HepG2 (cell line): ENCODE data around the gene CISD1. TPM values are rescaled to one million over a fixed set of nuclear protein-coding genes. Genes with fewer than 3 reads are reported as not detected.
A peak's percentile ranks its signal among the peaks of the same experiment; 100 is the strongest.

ENCODE experiments used
- ATAC-seq: fragments of 200-7000 bp; cut with Tn5 transposase; 3 replicates; pipeline ENCODE4 v1.9.1; 2020; ENCODE audit warnings: mild to moderate bottlenecking, moderate library complexity
- BruUV-seq: library from RNA; stranded (reverse); fragments of 400-500 nt; replicated peaks from 2 replicates; lab custom pipeline; 2021; lab: Mats Ljungman, UMichigan
- CTCF ChIA-PET: fragments of 300-600 bp; formaldehyde crosslinking; extraction: SDS; loops from one replicate; lab custom pipeline; 2021; ENCODE audit warnings: low total read pairs, inconsistent platforms, low intra/inter-chr PET ratio; lab: Yijun Ruan, JAX
- POLR2A ChIA-PET: fragments of 350-600 bp; sonication (Branson Sonifier 250); formaldehyde crosslinking; loops from one replicate; lab custom pipeline; 2020; ENCODE audit warnings: antibody characterized with exemption, inconsistent platforms; lab: Yijun Ruan, JAX
- DNase-seq: peaks from one replicate; pipeline ENCODE4 v3.0.0-alpha.2; 2015; ENCODE audit warnings: low spot score
- FAIRE-seq: peaks from 3 replicates; lab custom pipeline; 2011; peaks lifted over from hg19 to GRCh38; lab: Jason Lieb, UNC
- H2AFZ ChIP-seq: one replicate; pipeline ENCODE4 v1.6.1; 2011; ENCODE audit warnings: low read length, inconsistent platforms
- H3K27ac ChIP-seq: fragments of 300-600 bp; 3 replicates; pipeline ENCODE4 v1.8.0; 2011; ENCODE audit warnings: mixed run types, mild to moderate bottlenecking, mixed read lengths, low read length, inconsistent platforms; ENCODE audit not compliant: insufficient read depth; ENCODE audit errors: extremely low read length
- H3K27me3 ChIP-seq, 2 experiments: fragments of 200-600 bp in 1 of 2; 2 replicates in 1 of 2; 3 replicates in 1 of 2; pipeline versions ENCODE4 v1.6.0 to v1.8.0; 2011; ENCODE audit warnings: low read length in 2 of 2, mild to moderate bottlenecking in 2 of 2, moderate library complexity in 2 of 2, inconsistent platforms in 1 of 2; ENCODE audit not compliant: insufficient read depth in 2 of 2, control insufficient read depth in 1 of 2
- H3K36me3 ChIP-seq, 2 experiments: fragments of 200-600 bp in 1 of 2; replicated peaks in 1 of 2; 2 replicates in 1 of 2; 3 replicates in 1 of 2; pipeline versions ENCODE4 v1.5.1 to v1.8.0; 2011; ENCODE audit warnings: low read length in 2 of 2, inconsistent platforms in 1 of 2; ENCODE audit not compliant: insufficient read depth in 2 of 2, control insufficient read depth in 1 of 2
- H3K4me1 ChIP-seq: 2 replicates; pipeline ENCODE4 v1.5.1; 2012; ENCODE audit warnings: low read length, inconsistent platforms; ENCODE audit not compliant: insufficient read depth
- H3K4me2 ChIP-seq: 2 replicates; pipeline ENCODE4 v1.6.0; 2011; ENCODE audit warnings: low read depth, low read length, inconsistent platforms
- H3K4me3 ChIP-seq, 3 experiments: fragments of 200-600 bp in 1 of 3; sonication (generic), shearing (Covaris generic) in 1 of 3; replicated peaks in 1 of 3; 2 replicates each; pipeline ENCODE4 v1.5.1; 2011 to 2016; ENCODE audit warnings: low read length in 3 of 3, inconsistent platforms in 2 of 3, low read depth in 2 of 3, mild to moderate bottlenecking in 2 of 3, control low read depth in 1 of 3, mixed read lengths in 1 of 3; ENCODE audit not compliant: insufficient read depth in 1 of 3
- H3K79me2 ChIP-seq: one replicate; pipeline ENCODE4 v1.6.1; 2011; ENCODE audit warnings: low read length, inconsistent platforms; ENCODE audit not compliant: insufficient read depth
- H3K9ac ChIP-seq: 2 replicates; pipeline ENCODE4 v1.6.0; 2011; ENCODE audit warnings: mild to moderate bottlenecking, low read depth, low read length, inconsistent platforms; ENCODE audit not compliant: insufficient read depth
- H3K9me3 ChIP-seq: 2 replicates; pipeline ENCODE4 v1.5.1; 2012; ENCODE audit warnings: mild to moderate bottlenecking, low read length
- H4K20me1 ChIP-seq: 2 replicates; pipeline ENCODE4 v1.6.0; 2011; ENCODE audit warnings: inconsistent platforms, mild to moderate bottlenecking, low read length, moderate library complexity; ENCODE audit not compliant: insufficient read depth
- DPF2 ChIP-seq: sonication (generic); formaldehyde crosslinking; IDR thresholded peaks from 2 replicates; pipeline ENCODE4 v1.4.0; 2020; ENCODE audit warnings: mild to moderate bottlenecking, low read depth, missing genetic modification reagents, borderline replicate concordance
- GLI4 ChIP-seq: sonication (generic); formaldehyde crosslinking; IDR thresholded peaks from 2 replicates; pipeline ENCODE4 v1.5.1; 2020; ENCODE audit warnings: missing genetic modification reagents, mild to moderate bottlenecking, moderate library complexity, borderline replicate concordance
- HNRNPLL ChIP-seq: fragments of 200-400 bp; formaldehyde crosslinking; IDR thresholded peaks from 2 replicates; pipeline ENCODE4 v1.6.1; 2017; ENCODE audit warnings: mild to moderate bottlenecking, low read depth, low read length; ENCODE audit not compliant: poor library complexity, severe bottlenecking
- ISX ChIP-seq: sonication (generic); formaldehyde crosslinking; conservative IDR thresholded peaks from 2 replicates; pipeline ENCODE4 v1.5.0; 2020; ENCODE audit warnings: missing genetic modification reagents
- MIER2 ChIP-seq: IDR thresholded peaks from 2 replicates; pipeline ENCODE4 v1.6.1; 2016; ENCODE audit warnings: missing biosample characterization, missing genetic modification reagents
- PHF21A ChIP-seq: sonication (generic); formaldehyde crosslinking; IDR thresholded peaks from 2 replicates; pipeline ENCODE4 v1.5.0; 2020; ENCODE audit warnings: mild to moderate bottlenecking, missing genetic modification reagents
- RORA ChIP-seq: sonication (generic); formaldehyde crosslinking; IDR thresholded peaks from 2 replicates; pipeline ENCODE4 v1.5.0; 2020; ENCODE audit warnings: mild to moderate bottlenecking, missing genetic modification reagents, moderate library complexity
- STAG1 ChIP-seq: sonication (generic); formaldehyde crosslinking; IDR thresholded peaks from 2 replicates; pipeline ENCODE4 v1.4.0; 2020; ENCODE audit warnings: missing genetic modification reagents
- THAP8 ChIP-seq: sonication (generic); formaldehyde crosslinking; IDR thresholded peaks from 2 replicates; pipeline ENCODE4 v1.5.1; 2020; ENCODE audit warnings: missing genetic modification reagents, mild to moderate bottlenecking, borderline replicate concordance
- ZC3H4 ChIP-seq: sonication (generic); formaldehyde crosslinking; IDR thresholded peaks from 2 replicates; pipeline ENCODE4 v1.4.0; 2020; ENCODE audit warnings: missing genetic modification reagents, borderline replicate concordance
- ZFP37 ChIP-seq: sonication (generic); formaldehyde crosslinking; IDR thresholded peaks from 2 replicates; pipeline ENCODE4 v1.4.0; 2020; ENCODE audit warnings: missing genetic modification reagents, borderline replicate concordance
- ZNF12 ChIP-seq: sonication (generic); formaldehyde crosslinking; IDR thresholded peaks from 2 replicates; pipeline ENCODE4 v1.5.0; 2020; ENCODE audit warnings: missing genetic modification reagents
- ZNF329 ChIP-seq: sonication (generic); formaldehyde crosslinking; IDR thresholded peaks from 2 replicates; pipeline ENCODE4 v1.9.0; 2021; ENCODE audit warnings: low read depth, mild to moderate bottlenecking, missing genetic modification reagents
- ZNF331 ChIP-seq: sonication (generic); formaldehyde crosslinking; IDR thresholded peaks from 2 replicates; pipeline ENCODE4 v1.4.0; 2020; ENCODE audit warnings: missing genetic modification reagents
- ZNF343 ChIP-seq: sonication (generic); formaldehyde crosslinking; IDR thresholded peaks from 2 replicates; pipeline ENCODE4 v1.4.0; 2020; ENCODE audit warnings: mild to moderate bottlenecking, missing genetic modification reagents
- ZNF816 ChIP-seq: sonication (generic); formaldehyde crosslinking; IDR thresholded peaks from 2 replicates; pipeline ENCODE4 v1.8.0; 2022; ENCODE audit warnings: missing genetic modification reagents, mild to moderate bottlenecking, borderline replicate concordance
- WGBS: methylation state at CpG from one replicate; pipeline ENCODE4 v1.1.6; 2017; ENCODE audit warnings: low lambda C conversion rate; 5-methylcytosine and 5-hydroxymethylcytosine counted together
- in situ Hi-C: cut with HindIII; loops from 2 replicates; pipeline ENCODE4 v1.10.0; 2017; ENCODE audit warnings: low pct_unique_long_range_greater_than_20kb; ENCODE audit not compliant: extremely low pct_ligation_motif_present
- intact Hi-C: fragments of 100-400 bp; cut with micrococcal nuclease; formaldehyde crosslinking; loops from one replicate; pipeline ENCODE4 v1.10.0; 2022; ENCODE audit not compliant: unreplicated experiment
- polyA plus RNA-seq, 8 experiments: library from polyadenylated mRNA; depleted of rRNA in 3 of 8; stranded (reverse) in 7 of 8; unstranded in 1 of 8; fragments of >200 nt; fragmentation: Illumina TruSeq in 4 of 8; extraction: Trizol in 4 of 8; gene quantifications; 2 replicates each; pipeline versions ENCODE4 v1.2.1 to v1.2.3, GENCODE V29; 2011 to 2016; ENCODE audit warnings: low read depth in 4 of 8, missing spikeins in 1 of 8, mixed read lengths in 1 of 8; ENCODE audit not compliant: insufficient read depth in 1 of 8
- total RNA-seq, 5 experiments: library from RNA; depleted of rRNA; stranded (reverse); fragments of >200 nt; fragmentation: Illumina TruSeq; extraction: Trizol; gene quantifications; 2 replicates each; pipeline ENCODE4 v1.2.3, GENCODE V29; 2016; ENCODE audit warnings: low read depth in 1 of 5
- TF ChIP-seq, protein P1 (sequence below): sonication (generic); formaldehyde crosslinking; IDR thresholded peaks from 2 replicates; pipeline ENCODE4 v1.8.0; 2022; ENCODE audit warnings: missing genetic modification reagents, mild to moderate bottlenecking, inconsistent platforms, borderline replicate concordance
- TF ChIP-seq, protein P2 (sequence below): IDR thresholded peaks from 2 replicates; pipeline ENCODE4 v1.6.1; 2016

CISD1 gene
- total and polyA plus RNA-seq, 2 of the 13 experiments (the other 11 are each of a cell fraction or from before 2014, with no cell fraction given): 63.4 to 78.9 TPM

DNA sequence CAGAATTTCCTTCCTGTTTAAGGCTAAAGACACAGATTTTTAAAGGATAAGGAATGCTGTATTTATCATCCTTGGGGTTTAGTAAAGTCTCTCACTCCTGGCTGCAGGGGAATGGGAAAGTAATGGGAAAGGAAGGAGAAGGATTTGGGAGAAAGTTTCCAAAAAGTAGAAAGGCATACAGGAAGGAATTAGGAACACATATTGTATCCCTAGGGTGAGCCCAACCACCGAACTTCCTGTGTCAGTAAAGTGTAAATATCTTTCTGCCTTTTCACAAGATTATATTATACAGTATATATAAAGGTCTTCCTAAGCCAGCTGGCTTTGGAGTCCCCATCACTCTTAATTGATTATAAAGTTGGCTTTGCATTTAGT, 53.9 kb downstream of the CISD1 start:
- H3K36me3 ChIP-seq: no peaks in the 10 kb centered on the region
- ATAC-seq: peak; percentile 24; the same call in 2 of the 3 replicates
- WGBS: 13% methylated on average over 1 of the region's 1 CpG
- no peak for TF ChIP-seq STAG1 (CRISPR knock-in tag)
- no peak for TF ChIP-seq THAP8 (CRISPR knock-in tag)
- TF ChIP-seq HNRNPLL: no peak
- TF ChIP-seq, protein P1, sequence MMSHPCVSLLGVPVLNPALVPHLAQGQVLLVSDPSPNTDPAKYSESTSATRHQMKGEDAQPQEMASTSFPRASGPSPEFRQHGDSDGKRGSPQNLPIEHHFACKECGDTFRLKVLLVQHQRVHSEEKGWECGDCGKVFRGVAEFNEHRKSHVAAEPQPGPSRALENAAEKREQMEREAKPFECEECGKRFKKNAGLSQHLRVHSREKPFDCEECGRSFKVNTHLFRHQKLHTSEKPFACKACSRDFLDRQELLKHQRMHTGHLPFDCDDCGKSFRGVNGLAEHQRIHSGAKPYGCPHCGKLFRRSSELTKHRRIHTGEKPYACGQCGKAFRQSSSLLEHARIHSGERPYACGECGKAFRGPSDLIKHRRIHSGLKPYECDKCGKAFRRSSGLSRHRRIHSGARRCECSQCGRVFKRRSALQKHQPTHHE: no peak
- 0 out of 2 replicates have a peak, but pooled peaks have one; percentile 5 for TF ChIP-seq ZNF331 (CRISPR knock-in tag)
- no peak for TF ChIP-seq ZFP37 (CRISPR knock-in tag)
- no peak for TF ChIP-seq ISX (CRISPR knock-in tag)
- TF ChIP-seq PHF21A (CRISPR knock-in tag): peak; percentile 6; the same call in 1 of the 2 replicates
- TF ChIP-seq GLI4 (CRISPR knock-in tag): no peak
- TF ChIP-seq ZNF816: 0 out of 2 replicates have a peak, but pooled peaks have one; percentile 18
- no peak for TF ChIP-seq ZNF12 (CRISPR knock-in tag)
- no peak for TF ChIP-seq ZNF343 (CRISPR knock-in tag)
- no peak for TF ChIP-seq ZC3H4 (CRISPR knock-in tag)
- no peak for TF ChIP-seq ZNF329 (CRISPR knock-in tag)
- TF ChIP-seq, protein P2, sequence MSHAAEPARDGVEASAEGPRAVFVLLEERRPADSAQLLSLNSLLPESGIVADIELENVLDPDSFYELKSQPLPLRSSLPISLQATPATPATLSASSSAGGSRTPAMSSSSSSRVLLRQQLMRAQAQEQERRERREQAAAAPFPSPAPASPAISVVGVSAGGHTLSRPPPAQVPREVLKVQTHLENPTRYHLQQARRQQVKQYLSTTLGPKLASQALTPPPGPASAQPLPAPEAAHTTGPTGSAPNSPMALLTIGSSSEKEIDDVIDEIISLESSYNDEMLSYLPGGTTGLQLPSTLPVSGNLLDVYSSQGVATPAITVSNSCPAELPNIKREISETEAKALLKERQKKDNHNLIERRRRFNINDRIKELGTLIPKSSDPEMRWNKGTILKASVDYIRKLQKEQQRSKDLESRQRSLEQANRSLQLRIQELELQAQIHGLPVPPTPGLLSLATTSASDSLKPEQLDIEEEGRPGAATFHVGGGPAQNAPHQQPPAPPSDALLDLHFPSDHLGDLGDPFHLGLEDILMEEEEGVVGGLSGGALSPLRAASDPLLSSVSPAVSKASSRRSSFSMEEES (CRISPR knock-in tag): no peak
- TF ChIP-seq MIER2: no peak
- TF ChIP-seq DPF2: 0 out of 2 replicates have a peak, but pooled peaks have one; percentile 1
- TF ChIP-seq RORA (CRISPR knock-in tag): no peak
- TF ChIP-seq, all 625 proteins: peak for 4
- H3K9me3 ChIP-seq: no peaks in the 10 kb centered on the region
- in situ Hi-C loops (no loop called here), intact Hi-C loops (no loop called here)
- H4K20me1 ChIP-seq: no peaks in the 10 kb centered on the region
- H3K9ac ChIP-seq: no peak overlapping the region
- peaks cover 36% of the 10 kb centered on the region for H3K4me1 ChIP-seq
- peak overlapping the region; percentile 70 for H2AFZ ChIP-seq
- H3K27ac ChIP-seq: peak overlapping the region; percentile 25
- CTCF ChIA-PET: no interaction called here
- no TSS peak for BruUV-seq
- FAIRE-seq (no peak), DNase-seq (no peak)
- peak overlapping the region; percentile 74 for H3K4me2 ChIP-seq
- POLR2A ChIA-PET: interaction anchor here (2.0 kb wide), 1 partner anchor 13 kb away, joined by 7 read pairs; no protein-coding TSS in a partner anchor
- peak overlapping the region in 2 of 3 experiments; percentile 40 to 50; a peak in 3 of 6 replicates for H3K4me3 ChIP-seq
- no peaks in the 10 kb centered on the region for H3K27me3 ChIP-seq
- H3K79me2 ChIP-seq: no peaks in the 10 kb centered on the region
